SK-N-SH treated with all-trans-retinoic acid at 6 μM for 48 hours (cell line): Measurements from ENCODE around the gene SOHLH1.

ENCODE experiments used
- ATAC-seq: fragments of 200-7000 bp; cut with Tn5 transposase; 3 replicates; pipeline ENCODE4 v1.9.1; 2020; ENCODE audit warnings: mild to moderate bottlenecking, moderate library complexity
- ARNTL ChIP-seq: fragments of 450-650 bp; formaldehyde crosslinking; IDR thresholded peaks from 2 replicates; pipeline ENCODE4 v1.5.0; 2020; ENCODE audit warnings: low read depth, mild to moderate bottlenecking, moderate library complexity, borderline replicate concordance
- BACH2 ChIP-seq: fragments of 250-450 bp; sonication (Bioruptor Pico); IDR thresholded peaks from 2 replicates; pipeline ENCODE4 v1.9.0; 2021; ENCODE audit warnings: mild to moderate bottlenecking, borderline replicate concordance
- CREB5 ChIP-seq: fragments of 250-450 bp; sonication (Bioruptor Pico); IDR thresholded peaks from 2 replicates; pipeline ENCODE4 v1.5.1; 2020; ENCODE audit warnings: low read depth, mild to moderate bottlenecking, moderate library complexity
- CSDC2 ChIP-seq: fragments of 250-450 bp; sonication (Bioruptor Pico); IDR thresholded peaks from 2 replicates; pipeline ENCODE4 v1.5.0; 2020; ENCODE audit warnings: mild to moderate bottlenecking, moderate library complexity
- CSRNP3 ChIP-seq: fragments of 250-450 bp; sonication (Bioruptor Pico); IDR thresholded peaks from 2 replicates; pipeline ENCODE4 v1.5.1; 2021; ENCODE audit warnings: mild to moderate bottlenecking, moderate library complexity
- GLIS3 ChIP-seq: fragments of 250-450 bp; sonication (Bioruptor Pico); IDR thresholded peaks from 2 replicates; pipeline ENCODE4 v1.5.0; 2020; ENCODE audit warnings: mild to moderate bottlenecking, moderate library complexity
- ISL1 ChIP-seq: fragments of 250-450 bp; sonication (Bioruptor Pico); IDR thresholded peaks from 2 replicates; pipeline ENCODE4 v2.1.2; 2022; ENCODE audit warnings: mild to moderate bottlenecking, moderate library complexity
- OSR1 ChIP-seq: fragments of 250-450 bp; sonication (Bioruptor Pico); IDR thresholded peaks from 2 replicates; pipeline ENCODE4 v1.8.0; 2022; ENCODE audit warnings: moderate library complexity, mild to moderate bottlenecking, inconsistent platforms
- PATZ1 ChIP-seq: fragments of 250-450 bp; sonication (Bioruptor Pico); IDR thresholded peaks from 2 replicates; pipeline ENCODE4 v1.8.0; 2020; ENCODE audit warnings: mild to moderate bottlenecking, moderate library complexity, borderline replicate concordance
- POU6F1 ChIP-seq: fragments of 250-450 bp; sonication (Bioruptor Pico); IDR thresholded peaks from 2 replicates; pipeline ENCODE4 v1.8.0; 2021; ENCODE audit warnings: low read depth, mild to moderate bottlenecking, moderate library complexity, borderline replicate concordance
- RARB ChIP-seq: fragments of 250-450 bp; sonication (Bioruptor Pico); IDR thresholded peaks from 2 replicates; pipeline ENCODE4 v1.8.0; 2021; ENCODE audit warnings: mild to moderate bottlenecking, moderate library complexity
- TCF4 ChIP-seq: fragments of 250-450 bp; sonication (Bioruptor Pico); IDR thresholded peaks from 2 replicates; pipeline ENCODE4 v1.8.0; 2021; ENCODE audit warnings: mild to moderate bottlenecking, moderate library complexity, borderline replicate concordance
- TOX ChIP-seq: fragments of 250-450 bp; sonication (Bioruptor Pico); IDR thresholded peaks from 2 replicates; pipeline ENCODE4 v1.8.0; 2021; ENCODE audit warnings: mild to moderate bottlenecking, moderate library complexity, borderline replicate concordance
- TSHZ2 ChIP-seq: fragments of 250-450 bp; sonication (Bioruptor Pico); IDR thresholded peaks from 2 replicates; pipeline ENCODE4 v1.5.0; 2020; ENCODE audit warnings: mild to moderate bottlenecking, moderate library complexity
- ZNF565 ChIP-seq: fragments of 450-650 bp; formaldehyde crosslinking; conservative IDR thresholded peaks from 2 replicates; pipeline ENCODE4 v1.5.0; 2020; ENCODE audit warnings: low read depth, mild to moderate bottlenecking, moderate library complexity
- ZNF70 ChIP-seq: fragments of 450-650 bp; formaldehyde crosslinking; IDR thresholded peaks from 2 replicates; pipeline ENCODE4 v1.5.0; 2020; ENCODE audit warnings: mild to moderate bottlenecking, moderate library complexity

The SOHLH1 gene

DNA sequence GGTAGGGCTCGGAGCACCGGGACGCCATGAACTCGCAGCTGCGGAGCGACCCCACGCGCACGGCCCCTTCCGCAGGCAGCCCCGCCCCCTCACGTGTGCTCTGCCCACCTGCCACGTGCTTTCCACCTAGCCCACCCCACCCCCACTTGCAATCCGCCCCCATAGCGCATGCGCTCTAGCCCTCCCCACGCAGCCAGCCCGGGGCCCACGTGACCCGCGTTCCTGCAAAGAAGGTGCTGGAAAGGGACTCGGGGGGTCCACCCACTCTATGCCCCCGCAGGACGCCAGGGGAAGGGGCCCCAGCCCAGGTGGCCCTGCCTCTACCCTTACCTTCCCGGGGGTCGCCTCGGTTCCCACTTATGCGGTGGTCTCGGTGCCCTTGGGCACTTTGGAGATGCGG lies at the start of gene SOHLH1:
SOHLH1 (minus strand) TSS at position 42 of the 400 bp plus-strand sequence; CDS start at position 28, 14 bp downstream.
- ATAC-seq, result no peak

GRCh38 chr9:135748676-135749075 lies 49.4 kb upstream of the SOHLH1 start:
- TF ChIP-seq ARNTL (CRISPR knock-in tag) (no peak), ZNF70 (CRISPR knock-in tag) (no peak), CSDC2 (no peak), RARB (CRISPR knock-in tag) (no peak)
- no peak for ATAC-seq

More for the DNA sequence above, at the start of gene SOHLH1:
- TF ChIP-seq ZNF70 (CRISPR knock-in tag), result no peak
- no peak for TF ChIP-seq CSDC2
- TF ChIP-seq BACH2 (CRISPR knock-in tag), result no peak
- TF ChIP-seq ZNF565 (CRISPR knock-in tag), result no peak
- no peak for TF ChIP-seq POU6F1 (CRISPR knock-in tag)
- TF ChIP-seq OSR1, result no peak
- TF ChIP-seq TSHZ2 (CRISPR knock-in tag), result no peak

- TF ChIP-seq ISL1 (CRISPR knock-in tag) (no peak), OSR1 (no peak)
- ATAC-seq, result no peak
Measured at GRCh38 chr9:135747311-135747710, 48.0 kb upstream of the SOHLH1 start.

DNA sequence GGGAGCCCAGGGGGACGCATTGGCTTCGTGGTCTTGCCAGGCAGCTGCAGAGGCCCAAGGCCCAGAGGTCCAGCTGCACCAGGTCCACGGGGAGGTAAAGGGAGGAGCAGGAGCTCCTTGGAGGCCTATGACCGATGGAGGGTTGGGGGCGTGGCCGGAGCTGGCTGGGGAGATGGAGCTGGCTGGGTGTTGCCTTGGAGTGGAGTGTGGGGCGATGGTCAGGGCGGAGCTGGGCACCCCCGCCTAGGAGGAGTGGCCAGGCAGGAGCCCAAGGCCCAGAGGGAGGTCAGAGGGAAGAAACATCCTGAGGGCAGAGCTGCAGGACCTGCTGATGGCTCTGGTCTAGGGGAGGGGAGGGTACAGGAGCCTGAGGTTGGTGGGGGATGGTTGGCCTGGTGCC lies 47.3 kb upstream of the SOHLH1 start:
- ATAC-seq, result no peak
- TF ChIP-seq OSR1 (no peak), ISL1 (CRISPR knock-in tag) (no peak), ZNF70 (CRISPR knock-in tag) (no peak), GLIS3 (CRISPR knock-in tag) (no peak), TCF4 (CRISPR knock-in tag) (no peak), CREB5 (CRISPR knock-in tag) (no peak), POU6F1 (CRISPR knock-in tag) (no peak), RARB (CRISPR knock-in tag) (no peak), ARNTL (CRISPR knock-in tag) (no peak), ZNF565 (CRISPR knock-in tag) (no peak)
- TF ChIP-seq, all 23 proteins: peak for 0

DNA sequence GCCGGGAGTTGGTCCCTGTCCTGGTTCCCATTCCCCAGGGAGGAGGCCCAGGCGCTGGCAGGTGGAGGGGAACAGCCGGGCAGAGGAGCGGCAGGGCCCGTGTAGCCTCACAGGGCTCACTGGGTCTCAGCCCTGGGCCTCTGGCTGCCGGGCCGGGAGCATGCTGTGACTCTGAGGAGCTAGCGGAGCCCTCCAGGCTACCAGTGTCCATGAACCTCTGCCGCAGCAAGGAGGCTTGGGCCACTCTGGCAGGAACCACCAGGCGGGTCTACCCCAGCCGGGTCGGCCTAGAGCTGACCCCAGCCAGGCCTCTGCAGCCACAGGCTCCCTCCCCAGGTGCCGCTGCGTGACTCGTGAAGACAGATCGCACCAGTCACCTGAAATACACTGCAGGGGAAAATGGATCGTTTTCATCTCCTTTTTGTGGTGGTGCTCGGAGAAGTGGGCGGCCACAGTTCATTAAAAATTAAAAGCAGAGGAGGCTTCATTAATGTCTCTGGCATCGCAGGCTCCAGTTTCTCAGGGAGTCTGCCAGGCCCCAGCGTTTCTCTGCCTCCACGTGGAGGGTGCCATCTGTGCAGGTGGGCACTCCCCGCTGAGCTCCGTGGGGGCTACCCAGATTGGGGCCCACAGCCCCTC lies 46.5 kb upstream of the SOHLH1 start:
- TF ChIP-seq RARB (CRISPR knock-in tag), result no peak
- no peak for TF ChIP-seq CREB5 (CRISPR knock-in tag)
- TF ChIP-seq CSRNP3 (CRISPR knock-in tag), result no peak
- TF ChIP-seq TOX (CRISPR knock-in tag), result no peak
- no peak for TF ChIP-seq BACH2 (CRISPR knock-in tag)
- TF ChIP-seq PATZ1, result no peak
- no peak for ATAC-seq
